CD4-positive, alpha-beta T cell treated with Interleukin-17A for 4 hours (primary cell): Measurements from ENCODE around the gene KLHDC8B.
"Not testable (repeated sequence)": the region's sequence is repeated elsewhere in the genome, so short reads cannot be mapped to it uniquely, and the experiment has no call there.

Source experiments
- DNase-seq: peaks from one replicate; pipeline ENCODE4 v3.0.0-alpha.2; 2020; ENCODE audit warnings: mixed read lengths

KLHDC8B gene

DNA sequence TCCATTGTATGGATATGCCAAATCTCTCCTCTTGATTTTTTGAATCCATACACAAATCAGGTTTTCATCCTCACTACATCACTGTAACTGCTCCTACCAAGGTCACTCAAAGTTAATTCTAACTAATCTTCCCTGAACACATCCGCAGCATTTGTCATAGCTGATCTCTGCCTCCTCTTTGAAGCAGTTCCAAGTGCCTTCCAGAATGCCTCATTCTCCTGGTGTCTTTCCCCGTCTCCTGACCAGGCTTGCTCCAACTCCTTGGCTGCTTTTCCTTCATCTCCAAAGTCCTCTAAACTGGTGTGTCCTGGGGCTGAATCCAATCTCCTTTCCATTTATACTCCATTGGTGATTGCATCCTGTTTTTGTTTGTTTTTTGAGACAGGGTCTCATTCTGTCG is 26.8 kb downstream of the KLHDC8B start:
- DNase-seq = no peak

DNA sequence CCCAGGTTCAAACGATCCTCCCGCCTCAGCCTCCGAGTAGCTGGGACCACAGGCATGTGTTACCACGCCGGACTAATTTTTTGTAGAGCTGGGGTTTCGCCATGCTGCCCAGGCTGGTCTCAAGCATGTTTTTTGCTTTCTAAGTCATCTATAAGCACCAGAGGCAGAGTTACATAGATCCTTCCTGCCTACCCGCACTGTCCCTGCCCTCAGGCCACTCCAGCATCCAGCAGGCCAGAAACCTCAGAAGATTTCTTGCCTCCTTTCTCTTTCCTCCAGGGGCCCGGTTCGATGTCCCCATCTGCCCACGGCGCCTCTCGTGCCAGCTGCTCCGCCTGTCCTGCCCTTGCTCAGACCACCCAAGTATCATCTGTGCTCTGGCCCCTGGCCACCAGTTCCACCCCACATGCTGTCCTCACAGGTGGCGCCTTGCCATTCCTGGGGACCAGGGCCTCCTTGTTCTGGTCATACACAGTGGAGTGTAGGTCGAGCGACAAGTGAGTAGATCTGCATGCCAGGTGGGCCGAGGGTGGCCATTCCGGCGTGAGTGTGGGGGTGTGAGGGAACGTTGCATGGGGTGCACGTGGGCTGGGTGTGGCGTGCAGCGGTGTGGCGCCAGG is 27.3 kb downstream of the KLHDC8B start:
- DNase-seq = no peak

DNA sequence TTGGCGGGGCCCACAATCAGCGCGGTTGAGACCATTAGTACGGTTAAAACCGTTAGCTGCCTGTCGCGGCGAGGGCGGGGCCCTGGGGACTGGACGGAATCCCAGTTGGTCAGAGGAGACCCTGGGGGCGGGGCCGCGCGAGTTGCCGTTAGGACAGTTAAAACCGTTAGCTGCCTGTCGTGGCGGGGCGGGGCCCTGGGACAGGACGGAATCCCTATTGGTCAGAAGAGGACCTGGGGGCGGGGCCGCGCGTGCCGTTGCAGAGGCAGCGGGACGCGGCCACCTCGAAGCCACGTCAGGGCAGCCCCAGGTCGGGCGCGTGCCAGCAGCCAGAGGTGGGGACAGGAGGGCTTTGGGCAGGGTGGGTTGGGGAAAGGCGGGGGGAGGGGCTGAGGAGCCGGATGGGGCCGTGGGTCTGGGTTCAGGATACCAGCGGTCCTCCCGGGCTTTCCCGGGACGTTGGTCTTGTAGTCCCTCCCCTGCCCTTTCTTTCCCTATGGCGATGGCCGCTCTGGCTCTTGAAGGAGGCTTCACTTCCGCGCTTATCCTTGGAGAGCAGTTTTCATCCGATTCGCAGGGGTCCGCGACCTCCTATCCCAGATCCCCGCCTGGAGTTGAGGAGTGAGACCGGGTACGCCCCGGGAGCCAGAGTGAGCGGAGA is 28.0 kb downstream of the KLHDC8B start:
- DNase-seq = no peak

DNA sequence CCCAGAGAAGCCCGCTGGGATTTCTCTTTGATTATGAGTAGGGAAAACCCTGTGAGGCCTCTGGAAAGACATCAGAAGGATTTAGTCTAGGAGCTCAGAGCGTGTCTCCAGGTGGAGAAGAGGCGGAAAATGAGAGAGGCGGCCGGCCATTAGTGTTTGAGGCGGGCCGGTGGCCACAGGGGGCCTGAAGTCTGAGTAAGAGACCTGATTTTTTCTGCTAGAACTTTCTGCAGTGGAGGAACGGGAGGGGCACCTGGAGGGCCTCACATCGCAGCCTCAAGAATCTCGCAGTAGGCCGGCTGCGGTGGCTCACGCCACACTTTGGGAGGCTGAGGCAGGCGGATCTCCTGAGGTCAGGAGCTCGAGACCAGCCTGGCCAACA is 28.5 kb downstream of the KLHDC8B start:
- no peak for DNase-seq

DNA sequence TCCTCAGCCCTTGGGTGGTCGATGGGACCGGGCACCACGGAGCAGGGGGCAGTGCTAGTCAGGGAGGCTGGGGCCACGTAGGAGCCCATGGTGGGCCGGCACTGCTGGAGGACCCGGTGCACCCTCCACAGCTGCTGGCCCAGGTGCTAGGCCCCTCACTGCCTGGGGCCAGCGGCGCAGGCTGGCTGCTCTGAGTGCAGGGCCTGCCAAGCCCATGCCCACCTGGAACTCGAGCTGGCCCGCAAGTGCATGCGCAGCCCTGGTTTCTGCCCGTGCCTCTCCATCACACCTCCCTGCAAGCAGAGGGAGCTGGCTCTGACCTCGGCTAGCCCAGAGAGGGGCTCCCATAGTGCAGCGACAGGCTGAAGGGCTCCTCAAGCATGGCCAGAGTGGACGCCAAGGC is 42.1 kb downstream of the KLHDC8B start:
- no peak for DNase-seq

DNA sequence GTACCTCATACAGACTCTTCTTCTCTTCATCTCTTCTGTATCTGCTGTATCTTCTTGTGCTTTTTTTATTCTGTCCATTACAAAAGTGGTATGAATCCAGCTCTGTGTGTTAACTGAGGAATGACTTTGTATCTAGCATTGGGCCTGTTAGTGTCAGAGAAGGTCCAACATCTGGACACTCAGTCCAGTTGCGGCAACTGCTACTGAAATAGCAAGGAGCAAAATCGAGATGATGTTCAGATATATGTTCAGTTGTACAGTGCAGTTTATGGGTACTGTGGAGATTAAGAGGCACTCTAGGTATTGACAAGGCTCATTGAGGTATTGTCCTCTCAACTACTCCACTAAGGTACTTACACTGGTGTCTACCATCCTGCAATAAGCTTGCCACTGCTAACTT is 42.6 kb downstream of the KLHDC8B start:
- no peak for DNase-seq

DNA sequence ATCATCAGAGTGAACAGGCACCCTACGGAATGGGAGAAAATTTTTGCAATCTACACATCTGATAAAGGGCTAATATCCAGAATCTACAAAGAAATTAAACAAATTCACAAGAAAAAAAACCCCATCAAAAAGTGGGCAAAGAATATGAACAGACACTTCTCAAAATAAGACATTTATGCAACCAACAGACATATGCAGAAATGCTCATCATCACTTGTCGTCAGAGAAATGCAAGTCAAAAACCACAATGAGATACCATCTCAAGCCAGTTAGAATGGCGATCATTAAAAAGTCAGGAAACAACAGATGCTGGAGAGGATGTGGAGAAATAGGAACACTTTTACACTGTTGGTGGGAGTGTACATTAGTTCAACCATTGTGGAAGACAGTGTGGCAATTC is 45.3 kb downstream of the KLHDC8B start:
- DNase-seq = not testable (repeated sequence)

DNA sequence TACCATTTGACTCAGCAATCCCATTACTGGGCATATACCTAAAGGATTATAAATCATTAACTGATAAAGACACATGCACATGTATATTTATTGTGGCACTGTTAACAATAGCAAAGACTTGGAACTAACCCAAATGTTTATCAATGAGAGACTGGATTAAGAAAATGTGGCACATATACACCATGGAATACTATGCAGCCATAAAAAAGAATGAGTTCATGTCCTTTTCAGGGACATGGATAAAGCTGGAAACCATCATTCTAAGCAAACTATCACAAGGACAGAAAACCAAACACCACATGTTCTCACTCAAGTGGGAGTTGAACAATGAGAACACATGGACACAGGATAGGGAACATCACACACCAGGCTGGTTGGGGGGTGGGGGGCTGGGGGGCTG is 45.7 kb downstream of the KLHDC8B start:
- not testable (repeated sequence) for DNase-seq

DNA sequence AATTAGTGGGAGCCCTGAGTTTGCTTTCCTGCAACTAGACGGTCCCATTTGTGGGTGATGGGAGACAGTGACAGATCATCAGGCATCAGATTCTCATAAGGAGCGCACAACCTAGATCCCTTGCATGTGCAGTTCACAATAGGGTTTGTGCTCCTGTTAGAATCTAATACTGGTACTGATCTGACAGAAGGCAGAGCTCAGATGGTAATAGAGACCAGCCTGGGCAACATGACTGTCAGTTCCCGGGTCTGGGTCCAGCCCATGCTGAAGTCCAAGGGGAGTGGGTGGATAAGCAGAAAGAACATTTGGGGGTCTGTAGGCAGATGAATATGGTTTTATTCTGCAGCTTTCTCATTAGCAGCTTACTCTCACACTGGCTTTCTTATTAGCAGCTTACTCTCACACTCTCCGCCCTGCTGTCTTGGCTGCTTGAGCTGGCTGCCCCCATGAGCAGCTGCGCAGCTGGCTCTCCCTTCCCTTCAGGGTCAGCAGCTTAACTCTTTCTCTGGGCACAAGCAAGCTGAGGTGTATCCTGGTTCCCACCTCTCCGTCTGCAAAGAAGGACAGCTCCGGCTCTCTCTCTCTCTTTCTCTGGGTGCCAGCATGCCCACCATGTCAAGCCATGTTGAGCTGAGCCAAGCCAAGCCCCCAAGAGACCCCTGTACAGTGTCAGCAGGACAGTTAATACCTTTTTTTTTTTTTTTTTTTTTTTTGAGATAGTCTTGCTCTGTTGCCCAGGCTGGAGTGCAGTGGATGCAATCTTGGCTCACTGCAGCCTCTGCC is 46.5 kb downstream of the KLHDC8B start:
- DNase-seq = no peak

DNA sequence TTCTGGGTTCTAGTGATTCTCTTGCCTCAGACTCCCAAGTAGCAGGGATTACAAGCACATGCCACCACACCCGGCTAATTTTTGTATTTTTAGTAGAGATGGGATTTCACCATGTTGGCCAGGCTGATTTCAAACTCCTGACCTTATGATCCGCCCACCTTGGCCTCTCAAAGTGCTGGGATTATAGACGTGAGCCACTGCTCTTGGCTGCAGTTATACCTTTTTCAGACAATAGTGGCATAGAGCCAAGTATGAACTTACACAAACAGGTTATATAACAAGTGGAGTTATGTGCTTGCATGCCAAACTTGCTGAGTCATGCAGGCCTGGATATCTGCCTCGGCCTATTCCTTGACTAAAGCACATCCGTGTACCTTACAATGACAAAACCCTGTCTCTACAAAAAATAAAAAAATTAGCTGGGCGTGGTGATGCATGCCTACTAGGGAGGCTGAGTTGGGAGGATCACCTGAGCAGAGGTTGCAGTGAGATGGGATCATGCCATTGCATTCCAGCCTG is 47.1 kb downstream of the KLHDC8B start:
- DNase-seq = not testable (repeated sequence)

DNA sequence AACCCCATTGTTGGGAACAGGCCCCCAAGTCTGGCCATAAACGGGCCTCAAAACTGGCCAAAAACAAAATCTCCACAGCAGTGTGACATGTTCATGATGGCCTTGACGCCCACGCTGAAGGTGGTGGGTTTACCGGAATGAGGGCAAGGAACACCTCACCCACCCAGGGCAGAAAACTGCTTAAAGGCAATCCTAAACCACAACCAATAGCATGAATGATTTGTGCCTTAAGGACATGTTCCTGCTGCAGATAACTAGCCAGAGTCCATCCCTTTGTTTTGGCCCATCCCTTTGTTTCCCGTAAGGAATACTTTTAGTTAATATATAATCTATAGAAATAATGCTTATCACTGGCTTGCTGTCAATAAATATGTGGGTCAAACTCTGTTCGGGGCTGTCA is 47.7 kb downstream of the KLHDC8B start:
- no peak for DNase-seq

DNA sequence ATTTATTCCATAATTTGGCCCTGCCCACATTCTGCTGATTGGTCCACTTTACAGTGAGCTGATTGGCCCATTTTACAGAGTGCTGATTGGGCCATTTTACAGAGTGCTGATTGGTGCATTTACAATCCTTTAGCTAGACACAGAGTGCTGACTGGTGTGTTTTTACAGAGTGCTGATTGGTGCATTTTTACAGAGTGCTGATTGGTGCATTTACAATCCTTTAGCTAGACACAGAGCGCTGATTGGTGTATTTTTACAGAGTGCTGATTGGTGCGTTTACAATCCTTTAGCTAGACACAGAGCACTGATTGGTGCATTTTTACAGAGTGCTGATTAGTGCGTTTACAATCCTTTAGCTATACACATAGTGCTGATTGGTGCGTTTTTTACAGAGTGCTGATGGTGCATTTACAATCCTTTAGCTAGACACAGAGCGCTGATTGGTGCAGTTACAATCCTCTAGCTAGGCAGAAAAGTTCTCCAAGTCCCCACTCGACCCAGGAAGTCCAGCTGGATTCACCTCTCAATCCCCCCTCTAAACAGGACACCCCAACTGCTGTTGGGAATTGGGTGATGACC is 49.7 kb downstream of the KLHDC8B start:
- not testable (repeated sequence) for DNase-seq

DNA sequence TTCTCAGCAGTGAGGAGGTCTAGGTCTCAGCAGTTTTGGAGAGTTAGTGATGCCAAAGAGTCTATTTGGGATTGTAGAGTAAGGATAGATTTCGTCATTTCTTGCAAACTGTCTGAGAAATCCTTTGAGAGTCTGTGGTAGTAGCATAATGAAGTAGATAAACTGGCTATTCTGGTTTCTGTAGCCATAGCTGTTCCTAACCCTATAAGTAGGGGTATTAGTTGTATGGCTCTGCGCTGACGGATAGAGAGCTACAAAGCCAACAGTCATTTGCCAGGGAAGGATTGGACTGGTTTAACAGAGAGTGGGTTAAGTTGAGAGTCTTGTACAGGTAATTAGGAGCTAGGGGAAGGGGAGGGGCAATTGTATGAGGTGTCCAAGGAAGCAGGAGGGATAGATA is 50.6 kb downstream of the KLHDC8B start:
- no peak for DNase-seq
